GM12873 (cell line): ENCODE measurements around the gene PKNOX2.

Experiments
- TF ChIP-seq, protein P1 (sequence below): IDR thresholded peaks from 2 replicates; pipeline ENCODE4 v1.5.1; 2012; ENCODE audit warnings: low read depth, mild to moderate bottlenecking, moderate library complexity, low read length, control low read depth; ENCODE audit not compliant: insufficient read depth; ENCODE audit errors: missing control alignments

PKNOX2 gene

DNA sequence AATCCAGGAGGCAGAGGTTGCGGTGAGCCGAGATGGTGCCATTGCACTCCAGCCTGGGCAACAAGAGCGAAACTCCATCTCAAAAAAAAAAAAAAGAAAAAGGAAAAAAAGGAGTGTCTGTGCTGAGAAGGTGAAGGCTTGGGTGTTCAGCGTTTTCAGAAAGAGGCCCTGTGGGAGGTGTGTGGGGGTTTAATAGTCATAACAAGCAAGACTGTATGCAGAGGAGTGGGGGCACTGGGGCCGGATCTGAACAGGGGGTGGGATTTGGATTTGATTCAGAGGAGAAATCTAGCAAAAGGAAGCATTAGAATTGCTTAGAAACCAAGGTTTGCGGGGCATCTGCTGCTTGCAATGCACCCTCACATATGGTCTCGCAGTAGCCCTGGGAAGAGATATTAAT, 195.5 kb downstream of the PKNOX2 start:
- TF ChIP-seq, protein P1, sequence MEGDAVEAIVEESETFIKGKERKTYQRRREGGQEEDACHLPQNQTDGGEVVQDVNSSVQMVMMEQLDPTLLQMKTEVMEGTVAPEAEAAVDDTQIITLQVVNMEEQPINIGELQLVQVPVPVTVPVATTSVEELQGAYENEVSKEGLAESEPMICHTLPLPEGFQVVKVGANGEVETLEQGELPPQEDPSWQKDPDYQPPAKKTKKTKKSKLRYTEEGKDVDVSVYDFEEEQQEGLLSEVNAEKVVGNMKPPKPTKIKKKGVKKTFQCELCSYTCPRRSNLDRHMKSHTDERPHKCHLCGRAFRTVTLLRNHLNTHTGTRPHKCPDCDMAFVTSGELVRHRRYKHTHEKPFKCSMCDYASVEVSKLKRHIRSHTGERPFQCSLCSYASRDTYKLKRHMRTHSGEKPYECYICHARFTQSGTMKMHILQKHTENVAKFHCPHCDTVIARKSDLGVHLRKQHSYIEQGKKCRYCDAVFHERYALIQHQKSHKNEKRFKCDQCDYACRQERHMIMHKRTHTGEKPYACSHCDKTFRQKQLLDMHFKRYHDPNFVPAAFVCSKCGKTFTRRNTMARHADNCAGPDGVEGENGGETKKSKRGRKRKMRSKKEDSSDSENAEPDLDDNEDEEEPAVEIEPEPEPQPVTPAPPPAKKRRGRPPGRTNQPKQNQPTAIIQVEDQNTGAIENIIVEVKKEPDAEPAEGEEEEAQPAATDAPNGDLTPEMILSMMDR, result no peak

DNA sequence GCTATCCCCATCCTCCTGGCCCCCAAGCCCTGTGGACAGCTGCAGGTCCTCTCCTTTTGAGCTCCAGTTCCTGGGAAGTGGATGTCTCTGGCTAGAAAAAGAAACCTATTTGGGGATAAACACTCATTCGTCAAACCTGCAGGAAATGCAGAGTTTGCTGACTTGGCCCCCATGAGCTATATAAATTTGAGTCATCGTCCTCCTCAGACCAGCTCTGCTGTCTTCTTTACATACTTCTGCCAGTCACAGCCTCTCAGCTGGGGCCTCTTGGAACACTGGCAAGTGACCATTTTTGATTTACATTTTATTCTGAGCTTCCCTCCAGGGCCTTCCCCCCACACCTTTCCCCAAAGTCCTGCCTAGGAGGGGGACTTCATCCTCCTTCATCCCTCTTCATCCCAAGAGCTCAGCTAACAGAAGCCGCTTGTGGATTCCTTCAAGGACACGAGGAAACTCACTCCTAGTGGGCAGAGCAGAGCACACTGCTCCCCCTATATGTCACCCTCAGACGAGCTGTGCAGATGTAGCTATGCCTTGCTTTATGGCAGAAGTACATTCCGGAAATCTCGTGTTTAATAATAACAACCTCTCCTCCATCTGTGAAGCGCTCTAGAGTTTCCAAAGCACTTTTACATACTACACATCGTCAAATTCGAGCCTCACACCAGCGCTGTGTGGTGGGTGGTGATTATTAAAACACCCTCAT, 199.7 kb downstream of the PKNOX2 start:
- TF ChIP-seq, protein P1, result no peak

DNA sequence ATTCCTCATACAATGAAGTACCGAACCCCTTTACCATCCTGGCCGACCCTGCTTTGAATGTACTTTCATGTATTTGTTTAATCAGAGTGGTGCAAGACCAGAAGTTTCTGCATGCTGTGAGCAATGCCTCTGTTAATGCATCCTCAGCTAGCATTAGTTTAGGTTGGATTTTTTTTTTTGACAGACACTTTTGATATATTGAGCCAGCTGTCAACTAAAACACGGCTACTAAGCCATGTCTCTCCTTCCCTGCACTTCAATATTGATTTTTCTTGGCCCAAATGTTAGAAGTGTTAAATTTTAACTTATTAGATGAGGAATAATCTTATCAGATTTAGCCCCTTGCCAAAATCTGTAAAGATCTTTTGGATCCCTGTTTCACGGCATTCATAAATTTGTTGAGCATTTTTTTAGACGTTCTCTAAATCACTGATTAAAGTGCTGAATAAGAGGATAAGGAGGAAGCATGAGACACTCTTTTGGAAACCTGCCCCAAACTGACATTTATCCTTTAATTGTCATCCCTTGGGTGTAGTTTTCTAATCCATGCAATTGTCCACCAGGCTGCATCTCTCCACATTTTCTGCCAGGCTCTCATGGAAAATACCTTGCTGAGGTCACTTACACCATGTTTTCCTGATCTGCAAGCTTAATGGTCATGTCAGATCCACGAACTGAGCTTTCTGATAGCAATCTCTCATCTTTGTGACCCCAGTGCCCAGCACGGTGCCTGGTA, 200.8 kb downstream of the PKNOX2 start:
- TF ChIP-seq, protein P1, result no peak

DNA sequence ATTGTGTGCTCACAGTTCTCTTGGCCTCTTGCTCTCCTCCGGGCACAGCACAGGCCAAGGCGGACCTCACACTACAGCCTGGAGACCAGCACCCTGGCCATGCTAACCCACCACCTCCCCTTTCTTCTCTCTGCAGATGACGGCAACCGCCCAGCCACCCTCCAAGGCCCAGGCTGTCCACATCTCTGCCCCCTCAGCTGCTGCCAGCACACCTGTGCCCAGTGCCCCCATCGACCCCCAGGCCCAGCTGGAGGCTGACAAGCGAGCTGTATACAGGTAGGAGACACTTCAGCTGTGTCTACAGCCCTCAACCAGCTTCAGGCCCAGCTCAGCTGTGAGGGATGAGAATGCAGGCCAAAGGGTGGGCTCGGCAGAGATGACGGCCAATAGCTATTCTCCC, 203.2 kb downstream of the PKNOX2 start:
- TF ChIP-seq, protein P1, result no peak

DNA sequence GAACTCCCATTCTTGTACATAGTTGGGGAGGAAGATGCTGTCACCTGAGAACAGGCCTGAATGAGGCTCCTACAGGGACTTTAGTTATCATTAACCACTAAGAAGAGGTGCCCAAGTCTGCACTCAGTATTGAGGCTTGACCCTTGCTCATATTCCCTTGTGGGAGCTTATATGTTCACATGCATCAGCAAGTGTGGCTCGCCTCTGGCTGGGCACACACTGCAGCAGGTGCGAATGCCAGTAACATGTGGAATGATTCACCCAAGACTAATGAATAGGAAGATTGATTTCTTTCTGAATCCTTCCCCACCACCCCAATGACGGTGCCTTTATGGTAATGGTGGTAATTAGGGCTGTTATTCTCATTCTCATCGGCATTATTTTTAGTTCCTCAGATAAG, 204.2 kb downstream of the PKNOX2 start:
- TF ChIP-seq, protein P1, result no peak

DNA sequence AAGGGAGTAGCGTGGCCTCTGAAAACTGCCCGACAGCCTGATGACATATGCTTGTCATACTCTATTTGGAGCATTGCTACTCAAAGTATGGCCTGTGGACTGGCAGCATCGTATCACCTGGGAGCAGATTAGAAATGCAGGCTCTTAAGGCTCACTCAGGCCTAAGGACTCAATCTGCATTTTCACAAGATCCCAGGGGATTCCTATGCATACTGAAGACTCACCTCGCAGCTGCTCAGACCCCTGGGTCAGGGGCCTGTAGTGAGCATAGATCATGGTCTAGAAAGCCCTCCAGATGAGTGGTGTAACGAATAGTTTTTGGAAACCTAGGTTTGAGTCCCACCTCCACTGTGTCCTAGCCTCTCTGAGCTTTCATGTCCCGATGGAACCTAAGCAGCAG, 205.3 kb downstream of the PKNOX2 start:
- TF ChIP-seq, protein P1, result no peak

DNA sequence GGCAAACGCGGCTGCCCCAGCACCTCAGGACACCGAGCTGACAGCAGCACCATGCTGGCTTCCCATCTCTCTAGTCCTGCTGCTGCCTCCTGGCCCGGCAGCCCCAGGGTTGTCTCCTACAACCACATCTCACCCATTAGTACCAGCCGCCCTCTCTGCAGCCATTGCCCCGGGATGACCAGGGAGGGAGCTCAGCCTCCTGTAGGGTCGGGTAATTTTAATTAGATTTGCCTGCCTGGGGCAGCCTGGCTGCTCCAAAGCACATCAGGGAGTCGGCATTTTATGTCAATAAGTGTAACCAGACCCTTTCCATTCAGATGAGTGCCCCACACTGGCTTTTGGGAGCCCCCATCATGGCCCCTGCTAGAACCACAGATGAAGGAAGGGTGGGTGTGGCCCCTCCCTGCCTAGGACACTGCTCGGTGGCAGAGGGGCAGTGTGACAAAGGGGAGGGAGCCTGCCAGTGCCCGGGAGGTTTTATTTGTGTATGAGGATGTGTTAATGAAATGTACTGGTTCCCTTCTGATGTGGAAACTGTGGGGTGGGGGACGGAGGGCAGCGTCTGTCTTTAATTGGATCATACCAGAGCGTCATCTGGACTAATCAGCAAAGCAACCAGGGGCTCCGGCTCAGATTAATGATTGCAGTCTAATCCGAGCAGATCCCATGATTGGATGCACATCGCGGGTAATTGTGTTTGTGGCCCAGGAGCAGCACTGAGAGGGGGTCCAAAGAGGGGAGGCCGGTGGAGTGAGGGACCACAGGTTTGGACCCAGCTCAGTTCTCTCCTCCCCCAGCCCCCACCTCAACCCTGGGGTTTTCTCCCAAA, 206.2 kb downstream of the PKNOX2 start:
- TF ChIP-seq, protein P1, result no peak
